GM19455 (cell line): ENCODE results near the gene CBR4.
A peak's percentile ranks its signal among the peaks of the same experiment; 100 is the strongest.

ENCODE experiments used
- ATAC-seq: cut with Tn5 transposase; IDR thresholded peaks from one replicate; pipeline ENCODE4 v1.9.1; 2021; ENCODE audit not compliant: unreplicated experiment

The CBR4 gene

DNA sequence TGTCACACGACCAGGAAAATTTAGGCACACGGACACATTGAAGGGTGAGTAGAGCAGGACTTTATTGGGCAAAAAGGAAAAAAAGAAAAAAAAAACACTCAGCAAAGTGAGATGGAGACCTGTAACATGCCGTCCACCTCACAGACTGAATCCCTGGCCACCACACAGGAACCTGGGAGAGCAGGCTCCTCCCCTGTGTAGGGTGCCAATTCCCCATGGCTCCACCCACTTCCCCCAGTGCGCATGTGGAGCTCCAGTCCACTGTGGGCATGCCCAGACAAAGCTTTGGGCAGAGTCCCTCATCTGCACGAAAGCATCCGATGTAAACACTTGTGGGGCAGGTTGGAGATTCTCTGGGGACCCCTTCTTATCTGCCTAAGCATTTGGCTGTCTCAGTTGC lies 23.6 kb upstream of the CBR4 start:
- no peak for ATAC-seq

DNA sequence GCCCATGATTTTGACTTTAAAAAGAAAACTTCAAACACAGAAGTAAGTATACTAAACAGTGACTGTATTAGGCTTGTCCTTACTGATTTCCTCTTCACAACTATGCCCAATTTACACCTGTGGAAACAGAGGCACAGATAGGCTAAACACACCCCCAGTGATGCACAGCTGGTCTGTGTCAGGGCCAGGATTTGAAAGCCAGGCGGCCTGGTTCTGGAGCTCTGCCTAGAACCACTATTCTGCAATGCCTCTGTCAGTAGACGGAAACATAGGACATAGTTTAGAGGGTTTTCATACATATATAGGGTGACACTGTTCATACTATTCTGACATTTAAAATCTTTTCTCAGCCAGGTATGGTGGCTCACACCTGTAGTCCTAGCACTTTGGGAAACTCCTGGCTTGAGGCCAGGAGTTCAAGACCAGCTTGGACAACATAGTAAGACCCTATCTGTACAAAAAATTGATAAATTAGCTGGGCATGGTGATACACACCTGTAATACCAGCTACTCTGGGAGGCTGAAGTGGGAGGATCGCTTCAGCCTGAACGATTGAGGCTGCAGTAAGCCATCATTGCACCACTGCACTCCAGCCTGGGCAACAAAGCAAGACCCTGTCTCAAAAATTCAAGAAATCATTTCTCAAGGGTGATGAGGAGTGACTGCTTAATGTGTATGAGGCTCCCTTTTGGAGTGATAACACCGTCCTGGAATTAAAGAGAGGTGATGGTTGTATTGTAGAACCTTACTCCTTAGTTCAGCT lies 23.0 kb upstream of the CBR4 start:
- ATAC-seq: no peak

DNA sequence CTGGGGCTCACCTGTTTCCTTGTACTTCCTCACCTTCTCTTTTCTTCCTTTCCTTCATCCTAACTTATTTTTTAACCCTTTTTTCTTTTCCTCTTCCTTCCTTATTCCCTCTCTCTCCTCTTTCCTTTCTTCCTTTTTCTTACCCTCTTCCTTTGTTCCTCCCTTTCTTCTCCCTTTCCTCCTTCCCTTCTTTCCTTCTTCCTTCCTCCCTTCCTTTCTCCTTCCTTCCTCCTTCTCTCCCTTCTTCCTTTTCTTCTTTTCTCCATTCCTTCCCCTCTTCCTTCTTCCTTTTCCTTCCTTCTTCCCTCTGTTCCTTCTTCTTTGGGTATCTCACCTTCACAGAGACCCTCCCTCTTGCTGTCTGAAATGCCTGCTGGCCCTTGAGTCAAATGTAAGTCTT lies 22.1 kb upstream of the CBR4 start:
- no peak for ATAC-seq

DNA sequence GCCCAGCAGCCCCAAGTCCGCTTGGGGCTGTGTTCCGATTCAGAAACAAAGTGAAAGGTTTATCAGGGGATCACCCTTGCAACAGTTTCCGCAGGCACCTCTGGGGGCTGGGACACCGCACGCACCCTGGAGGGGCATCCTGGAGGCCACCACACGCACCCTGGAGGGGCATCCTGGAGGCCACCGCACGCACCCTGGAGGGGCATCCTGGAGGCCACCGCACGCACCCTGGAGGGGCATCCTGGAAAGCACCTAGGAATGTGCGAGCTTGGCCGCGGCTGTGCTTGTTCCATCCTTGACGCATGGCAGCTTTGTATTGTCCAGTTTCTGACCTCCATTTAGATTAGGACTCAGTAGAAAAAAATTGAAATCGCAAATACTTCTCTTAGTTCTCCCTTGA lies 21.3 kb upstream of the CBR4 start:
- ATAC-seq: no peak

DNA sequence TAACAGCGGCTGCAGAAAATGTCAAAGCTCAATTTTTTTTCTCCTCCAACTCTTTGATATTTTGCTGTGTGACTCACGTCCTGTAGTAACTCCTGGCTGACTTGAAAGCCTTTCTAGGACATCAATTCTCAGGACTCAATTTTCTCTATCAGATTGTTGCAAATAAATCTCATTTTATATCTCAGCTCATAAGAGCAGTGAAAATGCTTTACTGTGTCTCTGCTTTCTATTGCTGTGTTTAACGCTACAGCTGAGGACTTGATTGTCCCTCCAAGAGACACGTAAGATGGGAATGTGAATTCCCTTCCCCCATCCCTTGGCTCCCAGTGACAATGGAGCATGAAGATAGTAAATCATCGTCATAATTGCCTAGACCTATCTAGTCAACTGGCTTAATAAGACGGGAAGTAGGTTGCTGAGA lies 20.5 kb upstream of the CBR4 start:
- no peak for ATAC-seq

DNA sequence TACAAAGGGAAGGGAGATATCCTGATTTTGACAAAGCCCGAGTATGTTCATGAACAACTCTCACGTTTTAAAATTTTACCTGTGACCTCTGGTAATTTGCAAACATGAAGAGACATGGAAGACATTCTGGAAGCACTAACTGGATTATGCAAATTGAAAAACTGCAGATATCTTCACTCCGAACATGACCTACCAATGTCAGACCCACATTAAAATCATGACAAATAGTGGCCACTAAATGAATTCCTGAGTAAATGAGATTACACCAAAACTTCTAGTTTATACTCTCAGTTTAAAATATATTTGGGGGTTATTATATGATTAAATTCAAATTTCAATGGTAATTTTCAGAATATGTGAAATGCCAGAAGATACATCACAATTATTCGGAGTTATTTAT lies 19.9 kb upstream of the CBR4 start:
- no peak for ATAC-seq

DNA sequence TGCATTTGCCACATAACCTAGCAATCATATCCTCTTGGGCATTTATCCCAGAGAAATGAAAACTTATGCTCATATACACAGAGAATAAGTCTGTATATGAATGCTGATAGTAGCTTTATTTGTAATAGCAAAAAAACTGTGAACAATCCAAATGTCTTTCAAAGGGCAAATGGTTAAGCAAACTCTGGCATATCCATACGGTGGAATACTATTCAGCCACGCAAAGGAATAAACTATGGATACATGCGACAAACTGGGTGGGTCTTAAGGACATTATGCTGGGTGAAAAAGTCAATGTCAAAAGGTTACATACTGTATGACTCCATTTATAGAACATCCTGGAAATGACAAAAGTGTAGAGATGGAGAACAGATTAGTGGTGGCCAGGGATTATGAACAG lies 17.6 kb upstream of the CBR4 start:
- ATAC-seq: no peak

DNA sequence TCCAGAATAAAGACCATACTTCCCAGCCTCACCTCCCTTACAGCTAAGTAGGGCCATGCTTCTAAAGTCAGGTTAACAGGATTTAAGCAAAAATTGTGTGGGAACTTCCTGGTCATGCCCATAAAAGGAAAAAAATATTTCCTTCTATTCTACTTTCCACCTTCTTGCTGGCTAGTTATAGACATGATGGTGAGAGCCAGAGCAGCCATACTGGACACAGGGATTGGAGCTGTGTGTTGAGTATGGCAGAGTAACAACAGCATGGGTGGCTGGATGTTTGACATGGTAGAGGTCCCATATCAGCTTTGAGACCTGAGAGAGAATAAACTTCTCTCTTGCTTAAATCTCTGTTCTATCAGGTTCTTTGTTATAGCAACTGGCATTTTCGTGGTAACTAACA lies 15.1 kb upstream of the CBR4 start:
- ATAC-seq: no peak

DNA sequence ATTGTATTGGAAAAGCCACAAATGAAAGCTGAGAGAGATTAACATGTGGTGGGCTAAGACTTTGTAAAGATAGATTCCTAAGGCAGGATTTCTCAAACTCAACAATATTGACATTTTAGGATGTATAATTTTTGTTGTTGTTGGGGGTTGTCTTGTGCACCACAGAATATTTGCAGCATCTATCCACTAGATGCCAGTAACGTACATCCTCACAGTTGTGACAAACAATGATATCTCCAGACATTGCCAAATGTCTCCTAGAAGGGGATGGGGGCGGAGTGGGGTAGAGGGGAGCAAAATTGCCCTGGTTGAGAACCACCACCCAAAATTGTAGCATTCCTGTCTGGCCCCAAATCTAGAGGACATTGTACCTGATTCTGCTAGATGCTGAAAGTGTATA lies 14.7 kb upstream of the CBR4 start:
- ATAC-seq: peak; percentile 72

DNA sequence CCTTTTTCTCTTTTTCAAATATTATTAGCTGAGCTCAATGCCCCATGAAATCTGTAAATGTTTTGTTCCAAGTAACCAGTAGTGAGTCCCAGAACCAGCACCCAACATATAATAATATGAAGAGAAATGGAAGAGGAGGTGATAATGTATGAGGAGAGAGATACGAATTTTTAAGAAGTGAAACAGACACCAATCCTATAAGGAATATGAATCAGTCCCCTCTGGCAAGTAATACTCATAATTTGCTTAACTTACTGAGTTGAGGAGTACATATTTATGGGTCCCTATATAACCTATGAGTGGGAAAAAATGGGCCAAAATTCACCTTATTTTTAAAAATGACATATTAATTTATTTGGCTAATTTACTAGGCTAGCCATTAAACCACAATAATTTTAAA lies 8.4 kb upstream of the CBR4 start:
- ATAC-seq: no peak

DNA sequence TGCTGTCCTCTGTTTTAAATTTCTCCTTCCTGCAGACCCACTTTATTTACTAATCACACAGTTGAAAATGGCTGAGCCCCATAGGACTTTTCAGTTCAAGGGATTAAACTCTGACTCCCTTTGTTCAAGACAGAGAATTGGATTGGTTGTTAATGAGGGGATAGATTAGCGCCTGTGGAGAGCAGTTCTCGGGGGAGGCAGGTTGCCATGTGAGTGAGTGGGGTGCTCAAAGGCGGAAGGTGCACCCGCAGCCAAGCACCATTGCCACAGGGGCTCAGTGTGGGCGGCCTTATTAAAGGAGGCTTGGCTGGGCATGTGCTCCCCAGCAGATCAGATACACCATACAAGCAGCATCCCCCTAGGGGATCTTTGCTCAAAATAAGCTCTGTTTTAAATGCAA lies 7.9 kb upstream of the CBR4 start:
- ATAC-seq: no peak

DNA sequence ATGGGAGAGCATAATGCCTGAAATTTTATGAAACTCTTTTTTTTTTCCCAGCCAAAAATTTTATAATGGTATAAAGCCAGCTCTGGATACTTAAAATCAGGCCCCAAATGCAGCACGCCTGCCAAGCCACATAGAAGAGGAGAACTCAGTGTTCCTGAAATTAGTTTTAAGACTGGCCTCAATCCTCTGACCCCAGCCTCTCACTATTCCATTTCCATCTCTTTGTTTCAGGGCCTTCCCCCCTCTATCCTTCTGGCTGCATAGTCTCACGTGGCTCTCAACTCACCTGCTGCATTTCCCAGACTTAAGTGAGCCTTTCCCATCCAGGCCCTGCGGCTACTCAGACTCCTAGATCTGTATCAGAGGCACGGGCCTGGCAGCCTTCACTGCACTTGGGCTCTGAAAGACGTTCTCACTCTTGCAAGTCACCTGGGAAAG lies 5.2 kb upstream of the CBR4 start:
- ATAC-seq: no peak

DNA sequence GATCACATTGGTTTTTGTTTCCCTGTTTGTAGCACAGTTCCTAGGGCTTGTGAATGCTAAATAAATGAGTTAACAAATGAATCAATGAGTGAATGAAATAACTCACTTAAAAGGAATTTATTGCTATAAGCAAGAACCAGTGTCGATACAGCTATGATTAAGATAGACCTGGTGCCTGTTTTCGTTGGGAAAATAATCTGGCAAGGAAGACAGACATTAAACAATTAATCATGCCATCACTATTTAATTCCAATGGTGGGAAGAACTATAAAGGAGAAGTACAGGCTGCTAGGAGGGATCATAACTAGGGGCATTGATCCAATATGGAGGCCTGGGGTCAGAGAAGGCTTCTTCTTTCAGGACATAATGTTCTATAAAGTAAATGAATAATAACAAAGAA lies 4.5 kb upstream of the CBR4 start:
- ATAC-seq: no peak

DNA sequence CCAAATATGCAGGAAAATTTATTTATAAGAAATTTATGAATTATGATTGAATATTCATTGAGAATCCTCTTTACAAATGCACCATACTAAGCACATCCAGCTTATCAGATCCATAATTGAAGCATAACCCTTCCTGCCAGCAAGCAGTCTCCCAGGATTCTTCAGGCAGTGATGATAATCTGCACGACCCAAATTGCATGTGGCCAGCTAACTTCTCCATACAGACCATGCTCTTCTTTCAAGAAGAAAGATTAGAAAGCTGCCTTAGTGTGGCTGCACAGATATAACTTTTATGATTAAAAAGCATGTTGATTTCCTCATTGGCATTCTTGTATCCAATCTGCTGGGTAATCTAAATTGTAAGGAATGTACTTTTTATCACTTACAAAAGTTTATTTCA lies 3.3 kb upstream of the CBR4 start:
- ATAC-seq: no peak

DNA sequence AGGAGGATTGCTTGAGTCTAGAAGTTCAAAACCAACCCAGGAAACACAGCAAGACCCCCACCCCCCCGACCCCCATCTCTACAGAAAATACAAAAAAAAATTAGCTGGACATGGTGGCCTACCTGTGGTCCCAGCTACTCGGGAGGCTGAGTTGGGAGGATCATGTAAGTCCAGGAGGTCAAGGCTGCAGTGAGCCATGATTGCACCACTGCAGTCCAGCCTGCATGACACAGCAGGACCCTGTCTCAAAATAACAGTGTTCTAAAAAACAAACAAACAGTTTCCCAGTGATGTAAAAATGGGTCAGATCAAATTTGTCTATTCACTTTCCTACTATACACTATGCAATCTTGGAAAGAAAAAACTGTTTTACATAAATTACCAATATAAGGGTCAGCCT lies 2.0 kb upstream of the CBR4 start:
- ATAC-seq: no peak

DNA sequence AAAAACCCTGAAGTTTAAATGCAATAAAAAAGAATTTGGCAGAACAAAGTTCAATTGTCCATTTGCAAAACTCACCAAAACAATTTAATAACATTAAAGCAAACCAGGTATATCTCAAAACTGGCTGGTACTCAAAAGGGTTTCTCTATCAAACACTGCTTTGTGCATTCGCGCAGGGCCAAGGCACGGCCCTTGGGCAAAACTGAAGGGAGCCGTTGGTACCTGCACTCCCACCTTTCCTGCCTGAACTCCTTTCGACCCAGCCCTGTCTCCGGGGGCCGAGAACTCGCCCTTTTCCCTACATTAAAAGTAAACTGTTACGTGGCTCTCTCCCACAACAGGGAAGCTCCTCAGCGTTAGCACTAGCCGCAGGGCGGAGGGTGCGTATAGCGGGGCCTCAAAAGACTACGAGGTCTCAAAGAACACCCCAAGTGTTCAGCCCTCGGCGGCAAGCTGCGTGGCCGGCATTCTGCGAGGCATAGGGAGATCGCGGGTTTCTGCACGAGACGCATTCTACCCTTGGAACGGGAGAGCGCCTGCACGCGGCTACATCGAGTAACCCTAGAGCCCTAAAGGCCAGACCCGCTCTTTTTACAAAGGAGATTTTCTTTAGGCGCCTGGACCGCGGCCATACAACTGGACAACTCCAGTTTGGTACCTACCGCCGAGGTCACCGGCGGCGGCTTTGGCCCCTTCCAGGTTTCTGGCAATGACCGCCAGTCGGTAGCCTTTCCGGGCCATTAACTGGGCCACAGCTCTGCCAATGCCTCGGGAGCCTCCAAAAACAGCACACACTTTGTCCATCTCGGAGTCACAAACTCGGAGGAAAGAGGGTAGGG lies 550 bp downstream of the CBR4 start:
- ATAC-seq: peak; percentile 39

DNA sequence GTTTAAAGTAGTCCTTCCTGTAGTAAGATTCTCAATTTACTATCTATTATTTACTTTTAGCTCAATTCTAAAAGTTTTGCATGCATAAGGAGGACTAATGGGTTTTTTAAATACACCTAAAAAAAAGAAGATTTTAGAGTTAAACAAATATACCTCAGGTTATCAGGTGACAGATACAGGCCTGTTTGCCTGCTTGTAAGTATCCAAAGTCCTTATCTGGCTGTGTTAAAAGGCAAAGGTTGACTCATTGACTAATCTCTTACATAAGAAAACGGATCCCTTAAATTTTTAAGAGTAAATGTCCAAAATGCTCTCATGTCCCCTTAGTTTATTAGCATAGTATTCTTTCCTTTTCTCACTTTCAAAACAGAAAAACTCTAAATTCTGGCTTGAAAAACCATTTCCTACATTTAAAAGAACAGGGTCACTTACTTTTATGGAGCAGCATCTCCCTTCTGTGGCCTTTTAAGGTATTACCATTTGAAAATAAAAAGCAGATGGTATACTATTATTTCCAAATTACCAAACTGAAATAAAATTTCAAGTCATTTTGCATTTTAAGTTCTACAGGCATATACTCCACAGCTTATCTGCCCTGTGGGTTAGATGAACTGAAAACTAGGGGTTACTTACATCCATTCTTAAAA lies 4.5 kb downstream of the CBR4 start:
- ATAC-seq: no peak

DNA sequence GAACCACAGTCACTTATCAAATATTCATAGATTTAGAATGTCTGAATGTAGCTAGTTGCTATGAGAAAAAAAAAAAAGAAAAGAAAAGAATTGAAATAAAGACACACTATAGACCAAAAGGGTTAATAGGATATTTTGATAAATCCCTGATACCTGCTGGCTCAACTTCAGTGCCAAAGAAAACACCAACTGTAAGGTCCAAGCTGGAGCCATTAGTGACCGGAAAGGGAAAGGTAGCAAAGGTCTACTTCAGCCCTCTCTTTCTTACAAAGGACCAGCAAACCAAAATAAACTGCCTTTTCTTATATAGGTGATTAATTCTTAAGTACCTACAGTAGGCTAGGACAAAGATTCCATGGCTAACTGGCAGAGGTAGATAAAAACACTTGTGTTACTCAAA lies 9.7 kb downstream of the CBR4 start:
- ATAC-seq: no peak

DNA sequence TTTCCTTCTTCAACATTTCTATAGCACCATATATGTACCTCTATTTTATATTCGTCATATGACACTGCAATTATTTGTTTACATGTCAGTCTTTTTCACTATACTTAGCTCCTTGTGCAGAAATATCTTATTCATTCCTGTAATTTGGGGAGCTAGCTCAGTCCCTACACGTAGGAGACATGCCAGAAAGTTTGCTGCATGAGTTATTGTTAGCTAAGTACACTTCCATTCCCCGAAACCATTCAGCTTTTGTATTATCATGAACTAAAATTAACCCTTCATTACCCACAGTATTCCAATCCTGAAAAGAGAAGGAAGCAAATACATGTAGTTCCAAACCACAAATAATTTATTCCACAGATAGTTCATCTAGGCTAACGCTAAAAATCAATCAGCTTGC lies 10.2 kb downstream of the CBR4 start:
- no peak for ATAC-seq

DNA sequence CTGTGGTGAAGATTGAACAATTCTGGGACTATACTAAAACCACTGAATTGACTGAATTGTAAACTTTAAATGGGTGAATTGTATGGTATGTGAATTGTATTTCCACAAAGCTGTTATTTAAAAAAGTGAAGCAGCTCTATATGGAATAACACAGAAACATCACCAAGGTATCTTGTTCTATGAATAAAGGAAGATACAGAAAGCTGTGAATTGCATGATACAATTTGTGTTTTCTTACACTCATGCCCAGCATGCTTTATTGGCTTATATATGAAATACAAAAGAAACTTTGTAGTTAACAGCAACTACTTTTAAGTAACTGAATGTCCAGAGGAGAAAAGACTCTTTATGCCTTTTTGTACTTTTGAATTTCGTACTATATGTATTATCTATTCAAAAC lies 11.5 kb downstream of the CBR4 start:
- ATAC-seq: no peak

DNA sequence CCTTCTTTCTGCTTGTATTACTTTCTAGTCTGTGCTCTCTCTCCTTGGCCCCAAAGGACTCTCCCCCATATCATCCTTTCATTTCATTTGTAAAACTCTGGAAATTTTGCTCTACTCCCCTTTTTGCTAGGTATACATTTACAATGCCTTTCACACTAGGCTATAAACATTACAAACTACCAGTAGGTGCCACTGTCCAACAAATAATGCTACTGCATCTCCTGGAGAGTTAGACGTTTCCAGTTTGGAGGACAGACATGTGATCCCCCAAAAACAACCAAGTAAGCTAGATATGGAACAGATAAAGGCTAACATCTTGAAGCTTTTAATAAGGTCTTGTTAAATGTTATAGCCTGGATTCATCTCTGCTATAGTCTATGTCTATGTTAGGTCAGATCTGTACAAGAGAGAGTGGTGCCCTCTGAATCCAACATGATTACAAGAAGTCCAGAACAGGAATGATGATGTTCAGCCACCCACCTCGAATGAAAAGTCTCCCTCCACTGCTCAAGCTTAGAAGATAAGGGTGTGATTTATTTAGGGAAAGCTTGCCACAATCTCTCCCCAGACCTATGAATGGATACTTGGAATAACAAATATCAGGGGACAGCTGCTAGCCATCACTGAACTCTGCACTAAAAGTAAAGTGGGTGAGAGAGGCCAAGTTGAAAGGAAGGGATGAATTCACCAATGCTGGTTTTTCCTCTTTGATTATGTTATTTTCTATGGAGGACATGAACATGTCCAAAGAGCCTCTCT lies 14.3 kb downstream of the CBR4 start:
- no peak for ATAC-seq
